ENCODE data around the gene ATP6V1B1.
"Not testable (repeated sequence)": the region's sequence is repeated elsewhere in the genome, so short reads cannot be mapped to it uniquely, and the experiment has no call there.

Gene ATP6V1B1

DNA sequence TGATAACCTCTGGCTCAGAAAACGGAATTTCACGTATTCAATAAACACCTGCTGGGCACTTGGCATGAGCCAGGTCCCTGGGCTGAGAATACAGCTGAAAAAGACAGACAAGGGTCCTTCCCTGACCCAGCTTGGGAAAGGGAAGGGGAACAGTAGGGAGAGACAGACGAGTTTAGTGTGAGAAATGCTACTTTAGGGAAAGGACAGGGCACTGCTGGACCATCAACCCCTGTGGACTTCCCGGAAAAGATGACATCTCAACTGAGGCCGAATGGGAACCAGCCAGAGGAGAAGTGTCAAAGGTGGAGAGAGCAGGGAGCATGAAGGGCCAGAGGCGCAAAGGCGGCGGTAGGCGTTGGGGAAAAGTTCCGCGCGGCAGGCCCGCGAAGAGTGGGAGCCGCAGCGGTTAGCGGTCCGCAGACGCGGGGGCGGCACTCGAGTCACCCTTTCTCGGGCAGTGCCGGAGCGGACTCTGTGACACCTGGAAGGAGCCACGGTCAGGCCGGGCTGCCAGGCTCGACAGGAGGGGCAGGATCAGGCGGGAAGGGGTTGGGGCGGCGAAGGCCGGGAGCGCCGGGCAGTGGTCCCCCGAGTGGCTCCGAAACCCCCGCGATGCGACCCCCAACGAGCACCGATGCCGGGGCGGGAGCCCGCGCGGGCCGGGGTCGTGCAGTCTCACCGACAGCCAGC, 58.5 kb downstream of the ATP6V1B1 start:
- FAIRE-seq, result no peak

DNA sequence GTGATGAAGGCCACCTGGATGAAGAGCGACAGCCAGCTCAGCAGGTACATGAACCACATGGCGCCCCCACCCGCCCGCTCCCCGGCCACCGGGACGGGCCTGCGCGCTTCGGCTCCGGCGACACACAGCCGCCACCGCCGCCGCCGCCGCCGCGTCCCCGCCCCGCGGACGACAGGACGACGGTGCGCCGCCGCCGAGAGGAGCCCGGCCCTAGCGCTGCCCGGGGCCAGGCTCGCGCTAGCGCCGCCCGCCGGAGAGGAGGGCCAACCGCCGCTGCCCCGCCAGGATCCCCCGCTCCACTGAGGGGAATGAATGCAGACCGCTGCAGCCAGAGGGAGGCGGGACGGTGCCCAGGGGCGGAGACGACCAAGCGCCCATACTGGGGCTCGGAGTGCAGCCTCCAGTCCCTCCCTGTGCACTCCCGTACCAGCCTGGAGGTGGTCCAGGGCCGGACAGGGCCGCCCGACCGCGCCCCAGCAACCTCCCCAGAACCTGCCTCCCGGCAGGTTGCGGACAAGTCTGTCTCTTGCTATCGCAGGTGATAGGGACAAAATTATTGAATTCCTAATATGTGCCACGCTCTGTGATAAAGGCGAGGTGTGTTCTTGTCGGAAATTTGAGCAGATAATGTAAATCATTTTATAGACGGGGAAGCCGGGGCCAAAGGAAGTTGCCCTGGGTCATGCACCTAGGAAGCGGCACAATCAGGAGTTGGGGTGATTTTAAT, 59.2 kb downstream of the ATP6V1B1 start, which contains the start of gene TEX261:
TEX261 (minus strand) TSS at position 175 of the 727 bp plus-strand sequence; CDS start at position 59, 116 bp downstream.
- FAIRE-seq, result no peak

DNA sequence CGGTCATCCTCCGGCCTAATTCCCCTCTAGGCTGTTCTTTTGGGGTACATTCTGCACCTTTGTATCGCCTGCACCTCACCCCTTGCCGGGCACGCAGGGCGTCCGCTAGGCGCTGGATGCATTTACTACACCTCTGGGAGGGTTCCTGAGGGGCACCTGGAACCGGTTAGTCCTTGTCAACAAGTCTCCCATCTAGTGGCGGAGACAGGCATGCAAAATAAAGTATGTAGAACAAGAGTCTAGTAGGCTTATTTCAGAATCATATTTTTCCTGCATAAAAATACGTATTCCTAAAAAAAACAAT, 59.7 kb downstream of the ATP6V1B1 start:
- peak; percentile 5 for FAIRE-seq

DNA sequence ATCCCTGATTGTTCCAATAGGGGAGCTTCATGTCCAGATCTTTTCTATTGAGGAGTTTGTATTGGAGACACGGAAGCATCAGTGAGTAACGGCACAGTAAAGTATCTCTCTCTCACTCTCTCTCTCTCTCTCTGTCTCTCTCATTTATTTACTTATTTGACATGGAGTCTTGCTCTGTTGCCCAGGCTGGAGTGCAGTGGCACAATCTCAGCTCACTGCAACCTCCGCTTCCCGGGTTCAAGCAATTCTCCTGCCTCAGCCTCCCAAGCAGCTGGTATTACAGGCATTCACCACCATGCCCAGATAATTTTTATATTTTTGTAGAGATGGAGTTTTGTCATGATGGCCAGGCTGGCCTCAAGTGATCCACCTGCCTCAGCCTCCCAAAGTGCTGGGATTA, 63.2 kb downstream of the ATP6V1B1 start:
- not testable (repeated sequence) for FAIRE-seq

DNA sequence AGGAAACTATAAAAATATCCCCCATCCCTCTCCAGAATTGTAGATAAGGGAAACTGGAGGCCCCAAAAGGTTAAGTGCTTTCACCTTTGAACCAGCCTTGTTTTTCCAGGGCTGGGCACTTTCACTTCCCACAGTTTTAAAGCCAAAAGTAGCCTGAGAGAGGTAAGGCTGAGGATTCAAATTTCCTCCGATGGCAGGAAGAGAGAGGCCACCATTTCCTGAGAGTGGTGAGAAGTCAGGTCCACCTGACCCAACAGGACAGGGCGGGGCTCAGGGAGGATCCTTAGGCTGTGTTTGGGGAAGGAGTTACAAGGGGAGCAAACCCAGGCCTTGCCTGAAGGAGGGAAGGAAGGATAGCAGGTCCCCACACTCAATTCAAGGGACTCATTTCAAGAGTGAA, 63.7 kb downstream of the ATP6V1B1 start:
- no peak for FAIRE-seq

- FAIRE-seq, result not testable (repeated sequence)
These were observed 64.2 kb downstream of the ATP6V1B1 start for GRCh38 chr2:70999931-71000330.

DNA sequence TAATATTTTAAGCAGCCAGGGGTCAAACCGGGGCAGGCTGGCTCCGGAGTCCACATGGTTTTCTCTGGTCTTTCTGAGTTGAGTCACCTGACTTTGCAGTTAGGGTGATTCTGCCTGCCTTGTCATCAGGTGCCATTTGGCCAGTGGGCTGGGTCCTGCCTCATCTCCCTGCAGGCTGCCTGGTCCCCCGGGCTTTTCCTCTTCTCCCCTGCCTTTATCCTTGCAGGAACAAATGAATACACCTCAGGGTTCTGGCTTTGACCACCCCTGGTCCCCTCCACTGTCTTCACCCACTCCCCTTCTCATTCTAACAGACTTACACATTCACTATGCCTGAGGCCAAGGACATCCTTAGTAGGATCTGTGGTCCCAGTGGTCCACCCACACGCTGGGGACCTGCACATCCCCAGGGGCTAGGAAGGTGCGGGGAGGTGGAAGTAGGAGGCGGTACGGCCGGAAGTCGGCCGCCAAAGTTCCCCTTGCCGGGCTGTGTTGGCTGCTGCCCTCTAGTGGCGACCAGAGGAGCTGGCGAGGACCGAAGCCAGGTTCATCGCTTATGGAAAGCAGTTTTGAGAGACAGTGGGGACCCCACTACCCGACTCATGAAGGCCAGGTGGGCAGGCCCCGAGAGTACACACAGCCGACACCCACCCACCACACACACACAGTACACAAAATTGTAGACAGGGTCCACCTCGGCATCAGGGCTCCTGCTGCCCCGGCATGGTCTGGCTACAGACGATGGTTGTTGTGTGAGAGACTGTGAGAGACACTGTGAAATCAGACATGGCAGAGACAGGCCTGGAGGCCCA, 65.3 kb downstream of the ATP6V1B1 start:
- no peak for FAIRE-seq

DNA sequence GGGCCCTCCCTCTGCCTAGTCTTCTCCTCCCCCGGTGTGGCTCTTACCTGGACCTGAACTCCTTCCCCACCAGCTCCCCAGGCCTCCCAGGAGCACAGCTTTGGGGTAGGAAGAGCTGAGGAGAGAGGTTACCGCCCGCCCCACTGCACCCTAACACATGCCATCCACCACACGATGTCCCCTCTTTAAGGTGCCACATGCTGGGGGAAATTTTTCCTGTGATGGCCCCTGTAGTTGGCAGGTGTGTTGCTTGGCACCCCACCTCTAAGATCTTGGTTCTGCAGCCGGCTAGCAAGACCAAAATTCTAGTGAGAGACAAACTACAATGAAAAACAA, 65.9 kb downstream of the ATP6V1B1 start:
- FAIRE-seq, result no peak

GRCh38 chr2:71001981-71002570, 66.4 kb downstream of the ATP6V1B1 start:
- no peak for FAIRE-seq

GRCh38 chr2:71003396-71003795, 67.7 kb downstream of the ATP6V1B1 start:
- FAIRE-seq, result no peak

DNA sequence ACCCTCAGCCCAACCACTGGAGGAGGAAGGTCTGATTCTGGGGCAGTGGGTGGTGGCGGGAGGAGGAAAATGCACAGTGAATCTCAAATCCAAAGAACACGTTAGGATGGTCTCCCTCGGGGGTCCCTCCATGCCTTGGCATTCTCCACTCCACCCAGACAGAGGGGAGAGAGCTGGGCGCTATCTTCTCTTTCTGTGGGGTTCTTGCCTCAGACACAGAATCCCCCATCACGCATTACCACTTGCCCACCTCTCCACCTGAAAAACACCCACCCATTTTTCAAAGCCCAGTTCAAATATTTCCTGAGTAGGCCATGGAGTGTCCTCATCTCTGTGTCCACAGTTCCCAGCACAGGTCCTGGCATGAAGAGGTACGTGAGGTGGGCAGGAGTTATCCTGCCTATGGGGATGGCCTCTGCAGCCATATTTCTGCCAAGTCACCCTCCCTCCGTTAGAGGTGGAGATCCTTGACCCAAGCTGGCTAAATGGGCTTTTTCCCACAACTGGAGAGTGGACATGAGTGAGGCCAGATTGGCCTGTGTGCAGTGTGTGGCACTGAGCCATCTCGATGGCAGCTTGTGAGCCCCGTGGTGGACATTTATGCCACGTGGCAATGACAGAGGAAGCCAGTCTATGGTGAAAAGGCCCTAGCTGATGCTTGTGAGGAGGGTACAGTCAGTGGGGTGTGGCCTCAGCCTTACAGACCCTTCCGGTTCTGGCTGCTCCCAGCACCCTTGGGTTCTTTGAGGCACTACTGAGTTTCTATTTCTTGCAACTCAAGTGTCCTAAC, 68.5 kb downstream of the ATP6V1B1 start:
- FAIRE-seq, result no peak

GRCh38 chr2:71004857-71005256, 69.2 kb downstream of the ATP6V1B1 start:
- FAIRE-seq, result no peak

- FAIRE-seq, result no peak
These were observed 69.8 kb downstream of the ATP6V1B1 start for GRCh38 chr2:71005271-71006202.

- no peak for FAIRE-seq
These were observed 70.6 kb downstream of the ATP6V1B1 start for GRCh38 chr2:71006323-71006722.

- no peak for FAIRE-seq
These were observed 71.5 kb downstream of the ATP6V1B1 start for GRCh38 chr2:71006955-71007799.

DNA sequence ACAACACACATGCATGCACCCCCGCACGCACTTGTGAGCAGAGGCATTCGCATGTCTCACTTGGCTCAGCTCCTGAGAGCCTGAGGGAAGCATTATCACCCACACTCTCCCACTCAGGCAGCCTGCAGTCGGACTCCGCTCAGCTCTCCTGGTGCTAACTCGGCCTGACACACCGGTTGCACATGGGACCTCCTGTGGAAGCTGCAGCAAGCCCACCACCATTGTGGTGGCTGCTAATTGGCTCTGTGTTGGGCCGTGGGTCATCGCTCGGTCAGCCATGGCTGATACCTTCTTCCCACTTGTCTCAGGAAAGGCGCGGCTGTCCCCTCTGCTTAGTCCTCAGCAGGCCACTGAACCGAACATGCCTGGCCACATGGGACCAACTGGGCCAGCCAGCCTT, 72.6 kb downstream of the ATP6V1B1 start:
- no peak for FAIRE-seq

- FAIRE-seq, result not testable (repeated sequence)
These were observed 76.1 kb downstream of the ATP6V1B1 start for GRCh38 chr2:71011786-71012185.
